Neural cell (in vitro differentiated cells): ENCODE data around the gene SEPTIN1. TPM values are rescaled to one million over a fixed set of nuclear protein-coding genes. Genes with fewer than 3 reads are reported as not detected.

Experiments
- H2AFZ ChIP-seq: fragments of 200-600, 300-800 bp; sonication (generic), shearing (Covaris generic); 2 replicates; pipeline ENCODE4 v1.6.0; 2014; ENCODE audit warnings: low read depth, mild to moderate bottlenecking, antibody characterized with exemption, low read length, moderate library complexity
- H3F3A ChIP-seq: fragments of 200-600 bp; shearing (Covaris generic); 2 replicates; pipeline ENCODE4 v1.6.1; 2016; ENCODE audit warnings: mild to moderate bottlenecking, moderate library complexity, mixed read lengths, antibody characterized with exemption, low read length; ENCODE audit not compliant: insufficient read depth, poor library complexity, severe bottlenecking
- H3K27ac ChIP-seq: fragments of 200-600, 300-800 bp; sonication (generic), shearing (Covaris generic); 2 replicates; pipeline ENCODE4 v1.5.1; 2014; ENCODE audit warnings: mild to moderate bottlenecking, low read length, moderate library complexity
- H3K27me3 ChIP-seq: fragments of 300-800, 200-600 bp; sonication (generic), shearing (Covaris generic); 2 replicates; pipeline ENCODE4 v1.6.0; 2014; ENCODE audit warnings: mild to moderate bottlenecking, low read depth, low read length, moderate library complexity; ENCODE audit not compliant: insufficient read depth
- H3K36me3 ChIP-seq: fragments of 300-800, 200-600 bp; sonication (generic), shearing (Covaris generic); 2 replicates; pipeline ENCODE4 v1.5.1; 2014; ENCODE audit warnings: mild to moderate bottlenecking, antibody characterized with exemption, low read length, moderate library complexity; ENCODE audit not compliant: insufficient read depth
- H3K4me2 ChIP-seq: fragments of 300-800, 200-600 bp; sonication (generic), shearing (Covaris generic); 2 replicates; pipeline ENCODE4 v1.6.0; 2014; ENCODE audit warnings: mild to moderate bottlenecking, low read length
- H3K4me3 ChIP-seq: fragments of 300-800, 200-600 bp; sonication (generic), shearing (Covaris generic); 2 replicates; pipeline ENCODE4 v1.5.1; 2014; ENCODE audit warnings: mild to moderate bottlenecking, low read length, moderate library complexity
- H3K79me2 ChIP-seq: fragments of 200-600 bp; shearing (Covaris generic); replicated peaks from 2 replicates; pipeline ENCODE4 v1.6.0; 2014; ENCODE audit warnings: mild to moderate bottlenecking, low read length, moderate library complexity; ENCODE audit not compliant: insufficient read depth
- H3K9ac ChIP-seq: fragments of 300-800, 200-600 bp; sonication (generic), shearing (Covaris generic); 2 replicates; pipeline ENCODE4 v1.6.1; 2016; ENCODE audit warnings: mild to moderate bottlenecking, low read length, mixed read lengths
- H3K9me2 ChIP-seq: fragments of 200-600 bp; shearing (Covaris generic); 2 replicates; pipeline ENCODE4 v1.6.1; 2016; ENCODE audit warnings: mild to moderate bottlenecking, low read length, mixed read lengths; ENCODE audit not compliant: insufficient read depth
- H3K9me3 ChIP-seq: fragments of 200-600, 300-800 bp; sonication (generic), shearing (Covaris generic); 2 replicates; pipeline ENCODE4 v1.6.1; 2016; ENCODE audit warnings: mild to moderate bottlenecking, mixed run types, low read length, moderate library complexity, mixed read lengths
- H4K20me1 ChIP-seq: fragments of 200-600 bp; shearing (Covaris generic); 2 replicates; pipeline ENCODE4 v1.6.1; 2016; ENCODE audit warnings: mild to moderate bottlenecking, mixed run types; ENCODE audit not compliant: insufficient read depth
- CTCF ChIP-seq: fragments of 450-650 bp; IDR thresholded peaks from 2 replicates; pipeline ENCODE4 v1.5.1; 2014; ENCODE audit warnings: antibody characterized with exemption, mild to moderate bottlenecking, moderate library complexity; ENCODE audit not compliant: poor library complexity, severe bottlenecking
- EP300 ChIP-seq: fragments of 450-650 bp; conservative IDR thresholded peaks from 2 replicates; pipeline ENCODE4 v1.6.1; 2014; ENCODE audit warnings: antibody characterized with exemption, mild to moderate bottlenecking, moderate library complexity; ENCODE audit not compliant: poor library complexity, severe bottlenecking
- EZH2 ChIP-seq: fragments of 200-600, 300-800 bp; shearing (Covaris generic), sonication (generic); IDR thresholded peaks from 2 replicates; pipeline ENCODE4 v1.6.1; 2014; ENCODE audit warnings: antibody characterized with exemption, low read length, borderline replicate concordance, mild to moderate bottlenecking; ENCODE audit not compliant: insufficient read depth, poor library complexity, severe bottlenecking
- MXI1 ChIP-seq: fragments of 450-650 bp; conservative IDR thresholded peaks from 2 replicates; pipeline ENCODE4 v1.6.1; 2014; ENCODE audit warnings: antibody characterized with exemption, mild to moderate bottlenecking; ENCODE audit not compliant: poor library complexity, severe bottlenecking
- POLR2AphosphoS5 ChIP-seq: IDR thresholded peaks from 2 replicates; pipeline ENCODE4 v1.6.1; 2012
- RAD21 ChIP-seq: fragments of 450-650 bp; conservative IDR thresholded peaks from 2 replicates; pipeline ENCODE4 v1.6.1; 2014; ENCODE audit warnings: antibody characterized with exemption, mild to moderate bottlenecking, moderate library complexity
- SMC3 ChIP-seq: fragments of 450-650 bp; conservative IDR thresholded peaks from 2 replicates; pipeline ENCODE4 v1.6.1; 2014; ENCODE audit warnings: antibody characterized with exemption, mild to moderate bottlenecking, moderate library complexity; ENCODE audit not compliant: poor library complexity
- TAF1 ChIP-seq: IDR thresholded peaks from 2 replicates; pipeline ENCODE4 v1.6.1; 2012; ENCODE audit warnings: low read depth
- polyA plus RNA-seq: library from polyadenylated mRNA; depleted of rRNA; stranded (reverse); fragments of >200 nt; gene quantifications from 2 replicates; pipeline ENCODE4 v1.2.3, GENCODE V29; 2014
- TF ChIP-seq, protein P1 (sequence below): IDR thresholded peaks from 2 replicates; pipeline ENCODE4 v1.6.1; 2012; ENCODE audit warnings: borderline replicate concordance

Gene SEPTIN1
- polyA plus RNA-seq, 1 donor from 2014 or later = 0.38 TPM

GRCh38 chr16:30377812-30378235 is 4.5 kb downstream of the SEPTIN1 start:
- peak overlapping the region; percentile 100 for H3K9ac ChIP-seq
- no peaks in the 10 kb centered on the region for H3K36me3 ChIP-seq
- TF ChIP-seq CTCF (no peak), SMC3 (no peak), RAD21 (no peak), EZH2 (no peak), TAF1 (no peak), EP300 (peak; percentile 34), POLR2AphosphoS5 (peak; percentile 92), MXI1 (no peak)
- TF ChIP-seq, protein P1, sequence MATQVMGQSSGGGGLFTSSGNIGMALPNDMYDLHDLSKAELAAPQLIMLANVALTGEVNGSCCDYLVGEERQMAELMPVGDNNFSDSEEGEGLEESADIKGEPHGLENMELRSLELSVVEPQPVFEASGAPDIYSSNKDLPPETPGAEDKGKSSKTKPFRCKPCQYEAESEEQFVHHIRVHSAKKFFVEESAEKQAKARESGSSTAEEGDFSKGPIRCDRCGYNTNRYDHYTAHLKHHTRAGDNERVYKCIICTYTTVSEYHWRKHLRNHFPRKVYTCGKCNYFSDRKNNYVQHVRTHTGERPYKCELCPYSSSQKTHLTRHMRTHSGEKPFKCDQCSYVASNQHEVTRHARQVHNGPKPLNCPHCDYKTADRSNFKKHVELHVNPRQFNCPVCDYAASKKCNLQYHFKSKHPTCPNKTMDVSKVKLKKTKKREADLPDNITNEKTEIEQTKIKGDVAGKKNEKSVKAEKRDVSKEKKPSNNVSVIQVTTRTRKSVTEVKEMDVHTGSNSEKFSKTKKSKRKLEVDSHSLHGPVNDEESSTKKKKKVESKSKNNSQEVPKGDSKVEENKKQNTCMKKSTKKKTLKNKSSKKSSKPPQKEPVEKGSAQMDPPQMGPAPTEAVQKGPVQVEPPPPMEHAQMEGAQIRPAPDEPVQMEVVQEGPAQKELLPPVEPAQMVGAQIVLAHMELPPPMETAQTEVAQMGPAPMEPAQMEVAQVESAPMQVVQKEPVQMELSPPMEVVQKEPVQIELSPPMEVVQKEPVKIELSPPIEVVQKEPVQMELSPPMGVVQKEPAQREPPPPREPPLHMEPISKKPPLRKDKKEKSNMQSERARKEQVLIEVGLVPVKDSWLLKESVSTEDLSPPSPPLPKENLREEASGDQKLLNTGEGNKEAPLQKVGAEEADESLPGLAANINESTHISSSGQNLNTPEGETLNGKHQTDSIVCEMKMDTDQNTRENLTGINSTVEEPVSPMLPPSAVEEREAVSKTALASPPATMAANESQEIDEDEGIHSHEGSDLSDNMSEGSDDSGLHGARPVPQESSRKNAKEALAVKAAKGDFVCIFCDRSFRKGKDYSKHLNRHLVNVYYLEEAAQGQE = peak; percentile 13
- H3K4me3 ChIP-seq = peak overlapping the region; percentile 98
- H3F3A ChIP-seq = no peaks in the 10 kb centered on the region
- no peaks in the 10 kb centered on the region for H4K20me1 ChIP-seq
- H2AFZ ChIP-seq = peak overlapping the region; percentile 93
- peak overlapping the region; percentile 95 for H3K4me2 ChIP-seq
- H3K79me2 ChIP-seq = peaks cover 5% of the 10 kb centered on the region
- H3K27ac ChIP-seq = peak overlapping the region; percentile 100
- no peaks in the 10 kb centered on the region for H3K9me2 ChIP-seq
- no peaks in the 10 kb centered on the region for H3K9me3 ChIP-seq
- H3K27me3 ChIP-seq = no peaks in the 10 kb centered on the region

DNA sequence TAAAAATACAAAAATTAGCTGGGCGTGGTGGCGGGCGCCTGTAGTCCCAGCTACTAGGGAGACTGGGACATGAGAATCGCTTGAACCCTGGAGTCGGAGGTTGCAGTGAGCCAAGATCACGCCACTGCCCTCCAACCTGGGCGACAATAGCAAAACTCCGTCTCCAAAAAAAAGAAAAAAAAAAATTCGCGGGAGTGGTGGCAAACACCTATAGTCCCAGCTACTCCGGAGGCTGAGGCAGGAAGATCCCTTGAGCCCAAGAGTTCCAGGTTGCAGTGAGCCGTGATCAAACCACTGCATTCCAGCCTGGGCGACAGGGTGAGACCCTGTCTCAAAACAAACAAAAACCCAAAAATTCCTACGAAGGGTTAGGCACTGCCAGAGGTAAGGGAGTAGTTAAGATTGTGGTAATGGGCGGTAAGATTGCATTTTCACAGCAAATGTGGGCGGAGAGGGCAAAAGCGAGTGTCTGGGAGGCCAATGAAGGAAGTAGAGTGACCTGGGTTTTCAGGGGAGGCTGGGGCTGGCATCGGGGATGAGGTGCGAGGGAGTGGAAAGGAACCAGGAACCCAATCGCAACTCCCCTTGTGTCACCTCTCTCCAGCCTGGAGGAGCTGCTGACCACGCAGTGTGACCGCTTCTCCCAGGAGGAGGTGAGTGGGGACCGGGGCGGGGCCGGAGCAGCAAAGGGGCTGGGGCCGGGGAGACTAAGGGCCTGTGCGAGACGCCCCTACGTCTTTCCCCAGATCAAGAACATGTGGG is 5.1 kb downstream of the SEPTIN1 start:
- Histone ChIP-seq H4K20me1 (no peaks in the 10 kb centered on the region), H3K4me3 (peak overlapping the region; percentile 98), H3K9me2 (no peaks in the 10 kb centered on the region), H2AFZ (peak overlapping the region; percentile 93), H3K4me2 (peak overlapping the region; percentile 95), H3K9ac (peak overlapping the region; percentile 100), H3K36me3 (no peaks in the 10 kb centered on the region), H3F3A (no peaks in the 10 kb centered on the region), H3K27me3 (no peaks in the 10 kb centered on the region), H3K27ac (peak overlapping the region; percentile 100), H3K79me2 (peaks cover 5% of the 10 kb centered on the region), H3K9me3 (no peaks in the 10 kb centered on the region)
- no peak for TF ChIP-seq MXI1
- TF ChIP-seq EP300 = no peak
- TF ChIP-seq CTCF = no peak
- no peak for TF ChIP-seq POLR2AphosphoS5
